ENCODE data around the gene ESPNL.

- TF ChIP-seq, protein P1, sequence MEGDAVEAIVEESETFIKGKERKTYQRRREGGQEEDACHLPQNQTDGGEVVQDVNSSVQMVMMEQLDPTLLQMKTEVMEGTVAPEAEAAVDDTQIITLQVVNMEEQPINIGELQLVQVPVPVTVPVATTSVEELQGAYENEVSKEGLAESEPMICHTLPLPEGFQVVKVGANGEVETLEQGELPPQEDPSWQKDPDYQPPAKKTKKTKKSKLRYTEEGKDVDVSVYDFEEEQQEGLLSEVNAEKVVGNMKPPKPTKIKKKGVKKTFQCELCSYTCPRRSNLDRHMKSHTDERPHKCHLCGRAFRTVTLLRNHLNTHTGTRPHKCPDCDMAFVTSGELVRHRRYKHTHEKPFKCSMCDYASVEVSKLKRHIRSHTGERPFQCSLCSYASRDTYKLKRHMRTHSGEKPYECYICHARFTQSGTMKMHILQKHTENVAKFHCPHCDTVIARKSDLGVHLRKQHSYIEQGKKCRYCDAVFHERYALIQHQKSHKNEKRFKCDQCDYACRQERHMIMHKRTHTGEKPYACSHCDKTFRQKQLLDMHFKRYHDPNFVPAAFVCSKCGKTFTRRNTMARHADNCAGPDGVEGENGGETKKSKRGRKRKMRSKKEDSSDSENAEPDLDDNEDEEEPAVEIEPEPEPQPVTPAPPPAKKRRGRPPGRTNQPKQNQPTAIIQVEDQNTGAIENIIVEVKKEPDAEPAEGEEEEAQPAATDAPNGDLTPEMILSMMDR (conservative IDR thresholded peaks at IDR 0.05; ENCODE audit: low read length) = no peak
- no peak for TF ChIP-seq EZH2phosphoT487 (IDR thresholded peaks at IDR 0.05; ENCODE audit: borderline replicate concordance)
Measured at GRCh38 chr2:238158509-238159070, 58.5 kb downstream of the ESPNL start, which contains the start of gene ERFE.
